Neural cell (in vitro differentiated cells): ENCODE results near the gene ZNF578.

Experiments
- CTCF ChIP-seq: fragments of 450-650 bp; IDR thresholded peaks from 2 replicates; pipeline ENCODE4 v1.5.1; 2014; ENCODE audit warnings: antibody characterized with exemption, mild to moderate bottlenecking, moderate library complexity; ENCODE audit not compliant: poor library complexity, severe bottlenecking
- EZH2 ChIP-seq: fragments of 200-600, 300-800 bp; shearing (Covaris generic), sonication (generic); IDR thresholded peaks from 2 replicates; pipeline ENCODE4 v1.6.1; 2014; ENCODE audit warnings: antibody characterized with exemption, low read length, borderline replicate concordance, mild to moderate bottlenecking; ENCODE audit not compliant: insufficient read depth, poor library complexity, severe bottlenecking
- RAD21 ChIP-seq: fragments of 450-650 bp; conservative IDR thresholded peaks from 2 replicates; pipeline ENCODE4 v1.6.1; 2014; ENCODE audit warnings: antibody characterized with exemption, mild to moderate bottlenecking, moderate library complexity
- TAF1 ChIP-seq: IDR thresholded peaks from 2 replicates; pipeline ENCODE4 v1.6.1; 2012; ENCODE audit warnings: low read depth

GRCh38 chr19:52524086-52524485 is 70.7 kb downstream of the ZNF578 start:
- TF ChIP-seq EZH2 (no peak), CTCF (no peak), RAD21 (no peak), TAF1 (no peak)
